GM12878 (cell line): ENCODE data around the gene ZNF511. TPM values are rescaled to one million over a fixed set of nuclear protein-coding genes. Genes with fewer than 3 reads are reported as not detected.

Experiments used
- ATAC-seq: fragments of 200-7000 bp; cut with Tn5 transposase; 3 replicates; pipeline ENCODE4 v1.9.1; 2020; ENCODE audit warnings: mild to moderate bottlenecking, moderate library complexity
- BruUV-seq: library from RNA; stranded (reverse); fragments of 400-500 nt; replicated peaks from 2 replicates; lab custom pipeline; 2021; lab: Mats Ljungman, UMichigan
- CTCF ChIA-PET: fragments of 300-600 bp; sonication (Branson Sonifier 250); formaldehyde crosslinking; extraction: SDS; loops from one replicate; lab custom pipeline; 2021; ENCODE audit warnings: inconsistent platforms; lab: Yijun Ruan, JAX
- POLR2A ChIA-PET: fragments of 350-600 bp; formaldehyde crosslinking; extraction: SDS; loops from one replicate; lab custom pipeline; 2021; ENCODE audit warnings: inconsistent platforms; lab: Charles Lee
- RAD21 ChIA-PET: fragments of 300-600 bp; sonication (Branson Sonifier 250); formaldehyde crosslinking; loops from one replicate; lab custom pipeline; 2023; ENCODE audit warnings: antibody characterized with exemption; ENCODE audit not compliant: unreplicated experiment; lab: Charles Lee
- SMC1A ChIA-PET: fragments of 300-600 bp; sonication (Branson Sonifier 250); formaldehyde crosslinking; loops from one replicate; lab custom pipeline; 2023; ENCODE audit not compliant: unreplicated experiment, uncharacterized antibody; lab: Charles Lee
- DNase-seq: peaks from one replicate; pipeline ENCODE4 v3.0.0-alpha.2; 2011; ENCODE audit warnings: low read depth, low spot score
- FAIRE-seq: peaks from 3 replicates; lab custom pipeline; 2011; peaks lifted over from hg19 to GRCh38; lab: Jason Lieb, UNC
- H2AFZ ChIP-seq: 2 replicates; pipeline ENCODE4 v1.6.0; 2011; ENCODE audit warnings: low read depth, low read length, control low read depth; ENCODE audit not compliant: control insufficient read depth
- H3K27ac ChIP-seq: 2 replicates; pipeline ENCODE4 v1.5.1; 2011; ENCODE audit warnings: control low read depth; ENCODE audit not compliant: control insufficient read depth, insufficient read depth
- H3K27me3 ChIP-seq, 2 experiments: replicated peaks in 1 of 2; 2 replicates each; pipeline versions ENCODE4 v1.6.0 to v1.6.1; 2011; ENCODE audit warnings: low read length in 1 of 2; ENCODE audit not compliant: control insufficient read depth in 2 of 2, insufficient read depth in 2 of 2
- H3K36me3 ChIP-seq, 2 experiments: 2 replicates each; pipeline ENCODE4 v1.5.1; 2011; ENCODE audit warnings: low read length in 1 of 2; ENCODE audit not compliant: control insufficient read depth in 2 of 2, insufficient read depth in 2 of 2
- H3K4me1 ChIP-seq: 2 replicates; pipeline ENCODE4 v1.6.1; 2011; ENCODE audit warnings: mild to moderate bottlenecking, low read length, moderate library complexity, mixed read lengths; ENCODE audit not compliant: control insufficient read depth, insufficient read depth
- H3K4me2 ChIP-seq: 2 replicates; pipeline ENCODE4 v1.6.0; 2011; ENCODE audit warnings: control low read depth; ENCODE audit not compliant: control insufficient read depth, insufficient read depth
- H3K4me3 ChIP-seq: fragments of 200-600 bp; sonication (generic); 2 replicates; pipeline ENCODE4 v1.5.1; 2016
- H3K79me2 ChIP-seq: 2 replicates; pipeline ENCODE4 v1.6.0; 2011; ENCODE audit warnings: low read length; ENCODE audit not compliant: control insufficient read depth, insufficient read depth
- H3K9ac ChIP-seq: 2 replicates; pipeline ENCODE4 v1.8.0; 2011; ENCODE audit warnings: low read length, control low read depth, mixed read lengths; ENCODE audit not compliant: control insufficient read depth, insufficient read depth
- H3K9me3 ChIP-seq: replicated peaks from 3 replicates; pipeline ENCODE4 v1.5.1; 2011; ENCODE audit warnings: mild to moderate bottlenecking, low read length; ENCODE audit not compliant: control insufficient read depth, insufficient read depth
- H4K20me1 ChIP-seq: 2 replicates; pipeline ENCODE4 v1.6.0; 2011; ENCODE audit not compliant: control insufficient read depth, insufficient read depth
- ETV6 ChIP-seq, 2 experiments: fragments of 450-650 bp in 1 of 2; IDR thresholded peaks in 1 of 2; conservative IDR thresholded peaks in 1 of 2; 2 replicates each; pipeline ENCODE4 v1.6.1; 2014; ENCODE audit warnings: antibody characterized with exemption in 1 of 2, borderline replicate concordance in 1 of 2, low read depth in 1 of 2, mild to moderate bottlenecking in 1 of 2, moderate library complexity in 1 of 2
- MEF2B ChIP-seq: fragments of 450-650 bp; IDR thresholded peaks from 2 replicates; pipeline ENCODE4 v1.6.1; 2018; ENCODE audit warnings: mild to moderate bottlenecking, moderate library complexity; ENCODE audit not compliant: partially characterized antibody, poor library complexity, severe bottlenecking
- MTA2 ChIP-seq: fragments of 450-650 bp; IDR thresholded peaks from 2 replicates; pipeline ENCODE4 v1.6.1; 2016; ENCODE audit warnings: low read depth, mild to moderate bottlenecking, moderate library complexity
- MYB ChIP-seq: fragments of 150-350 bp; IDR thresholded peaks from 2 replicates; pipeline ENCODE4 v1.6.1; 2014; ENCODE audit warnings: mild to moderate bottlenecking, low read depth, low read length, borderline replicate concordance
- NR2C1 ChIP-seq: fragments of 450-650 bp; IDR thresholded peaks from 2 replicates; pipeline ENCODE4 v1.6.1; 2017; ENCODE audit warnings: antibody characterized with exemption, mild to moderate bottlenecking, moderate library complexity
- RAD51 ChIP-seq: fragments of 450-650 bp; IDR thresholded peaks from 2 replicates; pipeline ENCODE4 v1.6.1; 2016; ENCODE audit warnings: moderate library complexity, mild to moderate bottlenecking, inconsistent platforms
- RB1 ChIP-seq: fragments of 450-650 bp; formaldehyde crosslinking; IDR thresholded peaks from 2 replicates; pipeline ENCODE4 v1.6.1; 2017; ENCODE audit warnings: mild to moderate bottlenecking, borderline replicate concordance
- STAT1 ChIP-seq: fragments of 450-650 bp; conservative IDR thresholded peaks from 2 replicates; pipeline ENCODE4 v1.6.1; 2014; ENCODE audit warnings: antibody characterized with exemption, mild to moderate bottlenecking
- YY1 ChIP-seq: IDR thresholded peaks from 2 replicates; pipeline ENCODE4 v1.6.1; 2011; ENCODE audit warnings: low read depth, mild to moderate bottlenecking, low read length
- ZSCAN29 ChIP-seq: fragments of 450-650 bp; IDR thresholded peaks from 2 replicates; pipeline ENCODE4 v1.6.1; 2017; ENCODE audit warnings: mild to moderate bottlenecking, moderate library complexity
- WGBS: methylation state at CpG from one replicate; pipeline ENCODE4 v1.1.6; 2016; ENCODE audit warnings: low lambda C conversion rate; ENCODE audit not compliant: insufficient replicate concordance, insufficient coverage; ENCODE audit errors: missing lambda C conversion rate; 5-methylcytosine and 5-hydroxymethylcytosine counted together
- in situ Hi-C: fragments of 300-500 bp; cut with MboI; formaldehyde crosslinking; loops from 9 replicates; pipeline ENCODE4 v1.14.3; 2018; ENCODE audit warnings: mixed read lengths
- intact Hi-C: fragments of 100-400 bp; cut with micrococcal nuclease; formaldehyde crosslinking; loops from one replicate; pipeline ENCODE4 v1.14.2; 2022; ENCODE audit not compliant: unreplicated experiment
- polyA plus RNA-seq, 11 experiments: library from polyadenylated mRNA; depleted of rRNA in 4 of 11; unstranded in 6 of 11; stranded (reverse) in 5 of 11; fragments of >200 nt; fragmentation: Nextera tagmentation in 4 of 11; fragmentation: Illumina TruSeq in 1 of 11; extraction: Ambion mirVana in 4 of 11; extraction: Trizol in 1 of 11; gene quantifications; 1 replicate in 1 of 11; 2 replicates in 10 of 11; pipeline versions ENCODE4 v1.2.1 to v1.2.3, GENCODE V29; 2011 to 2016; ENCODE audit warnings: inconsistent platforms in 2 of 11, missing spikeins in 2 of 11, low read depth in 1 of 11
- total RNA-seq, 4 experiments: library from RNA; depleted of rRNA in 3 of 4; stranded (reverse); fragments of >200 nt in 3 of 4; fragmentation: Illumina TruSeq in 1 of 4; extraction: Trizol in 1 of 4; gene quantifications; 2 replicates each; pipeline versions ENCODE4 v1.2.1 to v1.2.3, GENCODE V29; 2013 to 2021
- TF ChIP-seq, protein P1 (sequence below): fragments of 450-650 bp; IDR thresholded peaks from 2 replicates; pipeline ENCODE4 v1.6.1; 2017; ENCODE audit warnings: borderline replicate concordance

Gene ZNF511
- total and polyA plus RNA-seq, 10 of the 15 experiments (the other 5 are each of a cell fraction or from before 2014, with no cell fraction given) = 0.58 to 110 (median 32.0) TPM

GRCh38 chr10:133280391-133281059 lies 28.2 kb upstream of the ZNF511 start:
- in situ Hi-C loops = no loop called here
- TF ChIP-seq, protein P1, sequence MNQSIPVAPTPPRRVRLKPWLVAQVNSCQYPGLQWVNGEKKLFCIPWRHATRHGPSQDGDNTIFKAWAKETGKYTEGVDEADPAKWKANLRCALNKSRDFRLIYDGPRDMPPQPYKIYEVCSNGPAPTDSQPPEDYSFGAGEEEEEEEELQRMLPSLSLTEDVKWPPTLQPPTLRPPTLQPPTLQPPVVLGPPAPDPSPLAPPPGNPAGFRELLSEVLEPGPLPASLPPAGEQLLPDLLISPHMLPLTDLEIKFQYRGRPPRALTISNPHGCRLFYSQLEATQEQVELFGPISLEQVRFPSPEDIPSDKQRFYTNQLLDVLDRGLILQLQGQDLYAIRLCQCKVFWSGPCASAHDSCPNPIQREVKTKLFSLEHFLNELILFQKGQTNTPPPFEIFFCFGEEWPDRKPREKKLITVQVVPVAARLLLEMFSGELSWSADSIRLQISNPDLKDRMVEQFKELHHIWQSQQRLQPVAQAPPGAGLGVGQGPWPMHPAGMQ = no peak
- TF ChIP-seq RAD51 (no peak), MEF2B (no peak), ETV6 (conservative IDR thresholded peaks at IDR 0.05 in 1 of 2, IDR thresholded peaks at IDR 0.05 in 1 of 2; ENCODE audit: borderline replicate concordance in 1 of 2, low read depth in 1 of 2) (no peak), RB1 (no peak), MTA2 (no peak), YY1 (no peak), STAT1 (no peak), MYB (no peak), NR2C1 (no peak), ZSCAN29 (no peak)
- no peaks in the 10 kb centered on the region for H4K20me1 ChIP-seq
- H3K27me3 ChIP-seq = no peaks in the 10 kb centered on the region
- DNase-seq (no peak), FAIRE-seq (no peak), ATAC-seq (no peak)
- SMC1A ChIA-PET = no interaction called here
- WGBS = 88% methylated on average over 10 of the region's 10 CpGs
- intact Hi-C loops = no loop called here
- peaks cover 8 to 21% of the 10 kb centered on the region in 2 experiments for H3K36me3 ChIP-seq
- H3K9me3 ChIP-seq = no peaks in the 10 kb centered on the region
- CTCF ChIA-PET = interaction anchor here (2.8 kb wide), 1 partner anchor 23 kb away, joined by 9 read pairs; no protein-coding TSS in a partner anchor
- no peak overlapping the region for H2AFZ ChIP-seq
- no peak overlapping the region for H3K9ac ChIP-seq
- RAD21 ChIA-PET = no interaction called here
- H3K79me2 ChIP-seq = peaks cover 8% of the 10 kb centered on the region
- H3K4me2 ChIP-seq = no peak overlapping the region
- no TSS peak for BruUV-seq
- POLR2A ChIA-PET = no interaction called here
- H3K4me1 ChIP-seq = peaks cover 25% of the 10 kb centered on the region
- no peak overlapping the region for H3K4me3 ChIP-seq
- no peak overlapping the region for H3K27ac ChIP-seq
